HG02798 (cell line): ENCODE results near the gene SYNM.
"Not testable (repeated sequence)": the region's sequence is repeated elsewhere in the genome, so short reads cannot be mapped to it uniquely, and the experiment has no call there.

Experiments used
- ATAC-seq: cut with Tn5 transposase; IDR thresholded peaks from one replicate; pipeline ENCODE4 v1.9.1; 2021; ENCODE audit warnings: mild to moderate bottlenecking; ENCODE audit not compliant: unreplicated experiment, poor library complexity

Gene SYNM

GRCh38 chr15:99105514-99106341 is 848 bp downstream of the SYNM start:
- ATAC-seq: peak; percentile 33

- ATAC-seq: no peak
Measured at GRCh38 chr15:99106417-99107220, 1.7 kb downstream of the SYNM start.

- ATAC-seq: no peak
Measured at GRCh38 chr15:99108993-99109392, 4.1 kb downstream of the SYNM start.

- no peak for ATAC-seq
Measured at GRCh38 chr15:99109555-99110021, 4.7 kb downstream of the SYNM start.

- ATAC-seq: no peak
Measured at GRCh38 chr15:99110093-99110492, 5.2 kb downstream of the SYNM start.

- no peak for ATAC-seq
Measured at GRCh38 chr15:99110581-99111320, 5.9 kb downstream of the SYNM start.

- not testable (repeated sequence) for ATAC-seq
Measured at GRCh38 chr15:99111641-99112040, 6.8 kb downstream of the SYNM start.

- no peak for ATAC-seq
Measured at GRCh38 chr15:99113547-99114271, 8.8 kb downstream of the SYNM start.

- ATAC-seq: no peak
Measured at GRCh38 chr15:99114511-99115299, 9.8 kb downstream of the SYNM start.

GRCh38 chr15:99115300-99116215 is 10.7 kb downstream of the SYNM start:
- no peak for ATAC-seq

GRCh38 chr15:99117111-99117510 is 12.2 kb downstream of the SYNM start:
- ATAC-seq: no peak

GRCh38 chr15:99117563-99118257 is 12.8 kb downstream of the SYNM start:
- ATAC-seq: no peak

GRCh38 chr15:99118258-99118632 is 13.4 kb downstream of the SYNM start:
- no peak for ATAC-seq

- no peak for ATAC-seq
Measured at GRCh38 chr15:99118801-99119546, 14.1 kb downstream of the SYNM start.

- no peak for ATAC-seq
Measured at GRCh38 chr15:99120050-99120777, 15.3 kb downstream of the SYNM start.

GRCh38 chr15:99121207-99121606 is 16.3 kb downstream of the SYNM start:
- no peak for ATAC-seq
